ENCODE measurements around the gene DTNA.
"Not testable (repeated sequence)": the region's sequence is repeated elsewhere in the genome, so short reads cannot be mapped to it uniquely, and the experiment has no call there.

DTNA gene

DNA sequence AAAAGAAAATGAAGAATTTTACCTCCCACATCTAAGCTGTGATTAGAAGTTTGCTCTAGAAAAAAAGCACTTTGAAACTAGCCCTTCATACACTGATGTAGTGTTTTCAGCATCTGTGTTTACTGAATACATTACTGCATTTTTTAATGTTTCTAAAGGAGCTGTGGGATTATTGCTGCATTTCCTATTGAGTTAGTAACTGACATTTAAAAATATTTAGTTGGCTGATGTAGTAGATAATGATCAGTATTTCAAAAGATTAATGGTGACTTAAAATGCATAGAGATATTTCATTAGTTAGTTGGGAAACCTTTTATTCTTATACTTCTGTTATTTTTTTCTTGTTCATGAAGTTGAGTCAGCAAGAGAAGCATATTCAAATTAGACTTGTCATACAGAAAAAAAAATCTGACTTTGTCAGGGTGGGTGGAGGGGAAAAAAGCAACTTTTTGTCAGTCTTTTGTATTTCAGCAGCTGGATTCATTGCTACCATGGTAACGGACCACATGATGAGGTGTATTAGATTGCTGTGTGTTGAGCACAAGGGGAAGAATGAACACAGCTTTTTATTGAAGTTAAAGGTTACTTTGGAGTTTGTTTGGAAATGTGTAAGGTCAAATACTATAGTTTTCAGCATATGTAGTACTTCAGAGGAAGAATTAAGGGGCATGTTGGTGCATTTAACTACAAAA lies at the start of gene DTNA:
Gene DTNA (plus strand): TSS at position 549 of the 692 bp plus-strand sequence. CDS start 45,679 bp downstream, outside the sequence.
- DNase-seq (ENCODE audit: low read depth in 3 of 3), result no peak

- DNase-seq (ENCODE audit: low read depth in 3 of 3), result no peak
Measured at GRCh38 chr18:34660572-34660971, 49.5 kb upstream of the DTNA start.

GRCh38 chr18:34661464-34662087 lies 48.5 kb upstream of the DTNA start:
- DNase-seq (ENCODE audit: low read depth in 3 of 3), result no peak

GRCh38 chr18:34676816-34677574 lies 33.1 kb upstream of the DTNA start:
- DNase-seq (ENCODE audit: low read depth in 3 of 3), result no peak

- DNase-seq (ENCODE audit: low read depth in 3 of 3), result not testable (repeated sequence)
Measured at GRCh38 chr18:34689750-34690149, 20.3 kb upstream of the DTNA start.

- no peak for DNase-seq (ENCODE audit: low read depth in 3 of 3)
Measured at GRCh38 chr18:34691614-34692013, 18.5 kb upstream of the DTNA start.

GRCh38 chr18:34694591-34695165 lies 15.4 kb upstream of the DTNA start:
- no peak for DNase-seq (ENCODE audit: low read depth in 3 of 3)

DNA sequence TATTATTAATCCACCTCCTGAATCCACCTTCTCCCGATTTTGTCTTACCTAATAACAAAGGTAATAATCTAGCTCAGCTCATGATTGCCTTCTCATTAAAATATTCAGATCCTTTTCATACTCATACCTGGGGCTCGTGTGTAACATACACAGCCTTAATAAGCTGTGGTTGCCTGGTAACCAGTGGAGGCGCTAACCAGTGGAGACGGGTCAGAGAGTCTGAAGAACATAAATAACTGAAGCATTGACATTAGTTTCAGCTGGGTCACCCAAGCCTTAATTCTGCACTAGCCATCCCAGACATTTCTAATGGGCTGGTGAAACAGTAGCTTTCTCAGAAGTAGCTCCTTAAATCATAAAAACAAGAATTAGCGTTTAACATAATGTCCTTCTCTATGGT lies 14.8 kb upstream of the DTNA start:
- no peak for DNase-seq (ENCODE audit: low read depth in 3 of 3)

DNA sequence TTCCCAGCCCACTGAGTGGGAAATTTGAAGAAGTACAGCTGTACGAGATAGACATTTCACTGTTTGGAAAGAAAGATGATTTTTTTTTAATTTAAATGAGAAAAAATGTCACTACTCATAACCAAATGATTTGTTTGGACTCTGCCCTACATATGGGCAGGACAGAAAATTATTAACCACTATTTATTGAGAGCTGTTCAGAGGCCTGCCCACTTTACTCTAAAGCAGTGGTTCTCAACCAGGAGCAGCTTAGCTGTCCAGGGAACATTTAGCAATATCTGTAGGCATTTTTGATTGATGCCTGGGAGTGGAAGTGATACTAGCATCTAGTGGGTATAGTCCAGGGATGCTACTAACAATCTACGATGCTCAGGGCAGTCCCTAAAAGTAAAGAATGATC lies 13.4 kb upstream of the DTNA start:
- no peak for DNase-seq (ENCODE audit: low read depth in 3 of 3)

GRCh38 chr18:34697233-34697632 lies 12.9 kb upstream of the DTNA start:
- no peak for DNase-seq (ENCODE audit: low read depth in 3 of 3)

DNA sequence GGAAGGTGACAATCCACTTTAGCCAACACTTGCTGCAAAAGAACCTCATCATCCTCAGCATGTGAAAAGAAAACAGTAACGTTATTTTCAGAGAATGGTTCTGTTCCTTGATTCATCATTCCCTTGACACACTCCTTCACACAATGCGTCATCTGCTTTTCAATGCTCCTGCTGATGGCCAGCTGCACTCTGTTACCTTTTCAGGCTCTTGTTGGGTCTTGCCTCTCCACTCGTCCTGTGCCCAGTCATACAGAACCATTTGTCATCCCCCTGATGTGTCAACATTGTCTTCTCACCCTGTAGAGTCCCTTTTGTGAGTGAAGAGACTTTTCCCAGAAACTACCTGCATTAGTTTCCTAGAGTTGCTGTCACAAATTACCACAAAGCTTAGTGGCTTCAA lies 12.2 kb upstream of the DTNA start:
- no peak for DNase-seq (ENCODE audit: low read depth in 3 of 3)

GRCh38 chr18:34701911-34702310 lies 8.2 kb upstream of the DTNA start:
- no peak for DNase-seq (ENCODE audit: low read depth in 3 of 3)

- DNase-seq (ENCODE audit: low read depth in 3 of 3), result no peak
Measured at GRCh38 chr18:34702814-34703213, 7.3 kb upstream of the DTNA start.

DNA sequence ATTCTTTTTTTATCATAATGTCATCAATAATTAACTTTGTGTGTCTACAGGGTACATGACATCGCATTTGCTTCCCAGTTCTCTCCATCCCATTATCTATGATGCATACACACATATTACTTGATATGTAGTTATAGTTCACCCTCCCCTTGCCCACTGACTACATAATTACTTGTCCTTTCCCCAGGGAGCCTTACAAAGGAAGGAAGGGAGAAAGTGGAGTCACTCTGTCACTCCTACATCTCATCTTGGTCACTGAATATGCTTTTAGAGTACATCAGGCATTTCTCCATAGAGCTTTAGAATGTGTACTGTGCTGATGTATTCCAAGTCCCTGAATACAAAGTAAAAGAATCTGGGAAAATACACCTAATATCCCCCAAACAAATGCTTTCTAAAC lies 6.0 kb upstream of the DTNA start:
- DNase-seq (ENCODE audit: low read depth in 3 of 3), result no peak

DNA sequence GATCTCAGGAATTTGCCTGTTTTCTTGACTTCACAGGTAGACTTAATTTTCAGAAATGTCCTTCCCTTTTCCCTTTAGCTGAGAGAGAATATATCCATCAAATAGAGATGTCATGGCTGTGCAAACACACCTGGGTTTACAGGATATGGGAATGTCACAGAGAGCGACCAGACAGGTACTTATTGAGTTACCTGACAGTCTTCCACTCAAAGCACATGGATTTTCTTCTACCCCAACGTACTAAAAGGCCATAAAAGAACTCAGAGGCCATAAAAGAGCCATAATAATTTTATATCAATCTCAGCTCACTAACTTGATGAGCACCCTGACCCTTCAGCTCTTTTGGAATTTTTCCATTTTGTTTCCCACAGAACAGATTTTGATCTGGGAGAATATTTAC lies 5.3 kb upstream of the DTNA start:
- DNase-seq (ENCODE audit: low read depth in 3 of 3), result no peak

- DNase-seq (ENCODE audit: low read depth in 3 of 3), result no peak
Measured at GRCh38 chr18:34707670-34708069, 2.4 kb upstream of the DTNA start.

DNA sequence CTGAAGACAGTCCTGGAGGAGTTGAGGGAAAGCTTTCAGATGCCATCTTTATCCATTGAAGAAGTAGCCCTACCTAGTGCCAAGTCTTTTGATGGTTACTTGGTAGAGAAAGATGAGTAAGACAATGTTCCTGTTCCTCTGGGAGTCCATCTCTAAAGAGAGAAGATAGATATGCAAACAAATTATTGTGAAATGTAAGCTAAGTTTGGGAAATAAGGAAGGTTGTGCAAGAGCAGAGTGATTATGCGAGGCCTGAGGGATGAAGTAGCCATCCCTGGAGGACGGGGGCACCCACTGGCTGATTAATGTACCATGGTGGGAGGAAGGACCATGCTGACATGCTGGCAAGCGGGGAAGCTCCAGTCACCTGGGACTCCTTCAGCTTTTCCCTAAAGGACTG lies 994 bp upstream of the DTNA start:
- no peak for DNase-seq (ENCODE audit: low read depth in 3 of 3)

GRCh38 chr18:34710458-34710914 lies 388 bp downstream of the DTNA start:
- no peak for DNase-seq (ENCODE audit: low read depth in 3 of 3)

DNA sequence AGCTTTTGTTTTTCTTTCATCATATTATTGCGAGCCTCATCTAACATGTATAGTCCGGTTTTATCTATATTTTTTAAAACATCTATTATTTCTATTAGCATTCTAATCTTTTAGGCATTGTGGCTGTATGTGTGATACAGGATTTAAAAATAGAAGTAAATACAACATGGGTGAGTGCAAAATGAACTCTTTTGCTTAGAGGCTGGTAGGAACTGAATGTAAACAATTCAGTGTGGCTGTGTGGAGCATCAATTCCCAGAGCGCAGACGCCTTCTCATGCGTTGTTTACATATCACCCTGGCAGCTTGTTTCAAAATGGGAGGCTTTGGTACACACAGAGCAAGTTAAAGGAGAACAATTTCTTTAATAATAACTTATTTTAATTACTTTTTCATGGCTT lies 836 bp downstream of the DTNA start:
- DNase-seq (ENCODE audit: low read depth in 3 of 3), result no peak

DNA sequence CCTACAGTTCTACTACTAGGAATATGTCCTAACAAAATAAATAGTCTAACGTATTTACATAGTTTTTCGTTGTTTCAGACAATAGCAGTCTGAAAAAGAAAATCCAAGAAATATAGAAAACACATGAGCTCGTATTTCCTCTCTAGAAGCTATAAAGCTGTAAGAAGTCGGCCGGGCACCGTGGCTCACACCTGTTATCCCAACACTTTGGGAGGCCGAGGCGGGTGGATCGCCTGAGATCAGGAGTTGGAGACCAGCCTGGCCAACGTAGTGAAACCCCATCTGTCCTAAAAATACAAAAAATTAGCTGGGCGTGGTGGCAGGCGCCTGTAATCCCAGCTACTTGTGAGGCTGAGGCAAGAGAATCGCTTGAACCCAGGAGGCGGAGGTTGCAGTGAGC lies 6.0 kb downstream of the DTNA start:
- DNase-seq (ENCODE audit: low read depth in 3 of 3), result not testable (repeated sequence)

GRCh38 chr18:34718610-34719009 lies 8.5 kb downstream of the DTNA start:
- no peak for DNase-seq (ENCODE audit: low read depth in 3 of 3)

DNA sequence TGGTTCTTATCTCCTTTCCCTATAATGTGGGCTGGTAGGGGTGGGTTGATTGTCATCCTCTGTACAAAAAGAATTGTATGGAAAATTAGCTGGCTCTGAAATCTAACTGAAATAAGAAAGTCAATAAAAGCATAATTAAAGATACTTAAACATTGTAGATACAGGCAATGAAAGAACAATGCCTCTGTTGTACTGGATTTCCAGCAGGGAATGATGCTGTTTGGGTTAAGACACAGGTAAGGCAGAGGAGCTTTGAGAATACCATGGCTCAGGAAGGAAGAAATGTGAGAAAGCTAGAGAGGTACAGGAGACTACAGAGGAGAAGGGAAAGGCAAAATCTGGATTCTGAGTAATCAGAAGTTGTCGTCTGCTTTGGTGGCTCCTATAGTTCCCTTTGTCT lies 10.1 kb downstream of the DTNA start:
- DNase-seq (ENCODE audit: low read depth in 3 of 3), result no peak

DNA sequence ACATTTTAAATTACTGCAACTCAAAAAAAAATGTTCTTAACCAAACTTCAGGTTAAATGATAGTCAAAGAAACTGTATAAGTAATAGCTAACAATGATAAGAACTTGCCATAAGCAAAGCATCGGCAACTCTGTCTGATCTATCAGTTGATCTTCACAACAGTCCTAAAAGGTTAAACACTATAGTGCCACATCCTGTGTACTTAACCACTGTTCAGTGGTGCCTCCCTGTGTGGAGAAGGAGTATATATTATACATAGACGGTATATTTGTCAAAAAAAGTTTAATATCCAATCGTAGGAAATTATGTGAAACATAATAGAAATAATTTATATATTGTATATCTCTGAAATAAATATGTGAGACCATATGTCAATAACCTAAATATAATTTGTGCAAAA lies 13.0 kb downstream of the DTNA start:
- DNase-seq (ENCODE audit: low read depth in 3 of 3), result no peak

Measured in stimulated activated CD4-positive, alpha-beta T cell treated with anti-CD3 and anti-CD28 coated beads, TNF-alpha, amount 100 ng/mL, for 48 hours (primary cell).